ENCODE data around the gene KRTAP5-9.
"Not testable (repeated sequence)": the region's sequence is repeated elsewhere in the genome, so short reads cannot be mapped to it uniquely, and the experiment has no call there.

The KRTAP5-9 gene

DNA sequence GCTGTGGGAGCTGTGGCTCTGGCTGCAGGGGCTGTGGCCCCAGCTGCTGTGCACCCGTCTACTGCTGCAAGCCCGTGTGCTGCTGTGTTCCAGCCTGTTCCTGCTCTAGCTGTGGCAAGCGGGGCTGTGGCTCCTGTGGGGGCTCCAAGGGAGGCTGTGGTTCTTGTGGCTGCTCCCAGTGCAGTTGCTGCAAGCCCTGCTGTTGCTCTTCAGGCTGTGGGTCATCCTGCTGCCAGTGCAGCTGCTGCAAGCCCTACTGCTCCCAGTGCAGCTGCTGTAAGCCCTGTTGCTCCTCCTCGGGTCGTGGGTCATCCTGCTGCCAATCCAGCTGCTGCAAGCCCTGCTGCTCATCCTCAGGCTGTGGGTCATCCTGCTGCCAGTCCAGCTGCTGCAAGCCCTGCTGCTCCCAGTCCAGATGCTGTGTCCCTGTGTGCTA, 514 bp downstream of the KRTAP5-9 start:
- in situ Hi-C loops (cut with HindIII; ENCODE audit: low pct_ligation_motif_present, low pct_unique_long_range_greater_than_20kb, low sequenced_read_pairs), result no loop called here
- DNase-seq, result no peak

GRCh38 chr11:71551711-71552110, 3.5 kb downstream of the KRTAP5-9 start:
- in situ Hi-C loops (cut with HindIII; ENCODE audit: low pct_ligation_motif_present, low pct_unique_long_range_greater_than_20kb, low sequenced_read_pairs), result no loop called here
- DNase-seq, result no peak

GRCh38 chr11:71554996-71555395, 6.8 kb downstream of the KRTAP5-9 start:
- no peak for DNase-seq
- in situ Hi-C loops (cut with HindIII; ENCODE audit: low pct_ligation_motif_present, low pct_unique_long_range_greater_than_20kb, low sequenced_read_pairs), result no loop called here

- in situ Hi-C loops (cut with HindIII; ENCODE audit: low pct_ligation_motif_present, low pct_unique_long_range_greater_than_20kb, low sequenced_read_pairs), result no loop called here
- no peak for DNase-seq
Observed at GRCh38 chr11:71555508-71555907, 7.3 kb downstream of the KRTAP5-9 start.

GRCh38 chr11:71556018-71556417, 7.8 kb downstream of the KRTAP5-9 start:
- DNase-seq, result no peak
- in situ Hi-C loops (cut with HindIII; ENCODE audit: low pct_ligation_motif_present, low pct_unique_long_range_greater_than_20kb, low sequenced_read_pairs), result no loop called here

GRCh38 chr11:71557257-71557656, 9.0 kb downstream of the KRTAP5-9 start:
- DNase-seq, result no peak
- in situ Hi-C loops (cut with HindIII; ENCODE audit: low pct_ligation_motif_present, low pct_unique_long_range_greater_than_20kb, low sequenced_read_pairs), result no loop called here

GRCh38 chr11:71558996-71559395, 10.8 kb downstream of the KRTAP5-9 start:
- DNase-seq, result no peak
- in situ Hi-C loops (cut with HindIII; ENCODE audit: low pct_ligation_motif_present, low pct_unique_long_range_greater_than_20kb, low sequenced_read_pairs), result no loop called here

DNA sequence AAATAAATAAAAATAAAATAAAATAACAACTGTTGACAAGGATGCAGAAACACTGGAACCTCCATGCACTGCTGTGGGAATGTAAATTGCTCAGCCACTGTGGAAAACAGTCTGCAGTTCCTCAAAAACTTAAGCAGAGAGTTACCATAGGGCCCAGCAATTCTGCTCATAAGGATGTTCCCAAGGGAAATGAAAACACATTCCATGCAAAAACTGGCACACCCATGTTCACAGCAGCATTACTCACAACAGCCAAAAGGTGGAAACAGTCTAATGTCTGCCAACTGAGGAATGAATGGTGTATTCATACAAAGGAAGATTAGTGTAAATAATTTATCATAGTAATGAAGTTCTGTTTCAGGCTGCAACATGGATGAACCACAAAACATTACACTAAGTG, 13.9 kb downstream of the KRTAP5-9 start:
- in situ Hi-C loops (cut with HindIII; ENCODE audit: low pct_ligation_motif_present, low pct_unique_long_range_greater_than_20kb, low sequenced_read_pairs), result no loop called here
- DNase-seq, result no peak

DNA sequence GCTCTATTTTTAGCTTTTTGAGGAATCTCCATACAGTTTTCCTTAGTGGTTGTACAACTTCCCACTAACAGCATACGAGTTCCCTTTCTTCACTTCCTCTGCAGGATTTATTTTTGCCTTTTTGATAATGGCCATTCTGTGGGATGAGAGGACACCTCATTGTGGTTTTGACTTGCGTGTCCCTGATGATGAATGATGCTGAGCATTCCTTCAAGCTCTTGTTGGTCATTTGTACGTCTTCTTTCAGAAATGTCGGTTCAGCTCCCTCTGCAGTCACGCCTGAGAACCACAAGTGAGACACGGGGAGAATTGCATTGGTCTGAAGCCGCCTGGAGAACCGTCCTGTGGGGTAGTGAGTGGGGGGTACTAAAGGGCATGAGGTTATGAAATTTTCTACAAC, 15.2 kb downstream of the KRTAP5-9 start:
- in situ Hi-C loops (cut with HindIII; ENCODE audit: low pct_ligation_motif_present, low pct_unique_long_range_greater_than_20kb, low sequenced_read_pairs), result no loop called here
- DNase-seq, result peak; percentile 26

GRCh38 chr11:71564430-71564829, 16.2 kb downstream of the KRTAP5-9 start:
- no peak for DNase-seq
- in situ Hi-C loops (cut with HindIII; ENCODE audit: low pct_ligation_motif_present, low pct_unique_long_range_greater_than_20kb, low sequenced_read_pairs), result no loop called here

DNA sequence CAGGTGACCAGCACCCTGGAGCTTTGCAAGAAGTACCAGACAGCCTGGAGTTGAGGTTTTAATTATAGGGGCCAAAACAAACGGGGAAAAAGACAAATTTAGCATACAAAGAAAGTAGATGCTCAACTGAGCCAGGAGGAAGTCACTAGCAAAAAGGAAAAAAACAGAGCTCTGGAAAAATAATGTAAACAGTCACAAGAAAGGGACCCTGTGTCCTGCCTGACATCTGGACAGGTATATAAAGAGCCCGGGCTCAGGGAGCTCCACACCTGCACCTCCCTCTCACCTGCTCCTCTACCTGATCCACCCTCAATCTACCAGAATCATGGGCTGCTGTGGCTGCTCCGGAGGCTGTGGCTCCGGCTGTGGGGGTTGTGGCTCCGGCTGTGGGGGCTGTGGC, 17.0 kb downstream of the KRTAP5-9 start, which contains the start of gene KRTAP5-10:
KRTAP5-10 (plus strand) TSS at position 301 of the 400 bp plus-strand sequence; CDS start at position 326, 25 bp downstream.
- DNase-seq, result no peak
- in situ Hi-C loops (cut with HindIII; ENCODE audit: low pct_ligation_motif_present, low pct_unique_long_range_greater_than_20kb, low sequenced_read_pairs), result no loop called here

GRCh38 chr11:71566081-71566620, 17.9 kb downstream of the KRTAP5-9 start:
- in situ Hi-C loops (cut with HindIII; ENCODE audit: low pct_ligation_motif_present, low pct_unique_long_range_greater_than_20kb, low sequenced_read_pairs), result no loop called here
- no peak for DNase-seq

DNA sequence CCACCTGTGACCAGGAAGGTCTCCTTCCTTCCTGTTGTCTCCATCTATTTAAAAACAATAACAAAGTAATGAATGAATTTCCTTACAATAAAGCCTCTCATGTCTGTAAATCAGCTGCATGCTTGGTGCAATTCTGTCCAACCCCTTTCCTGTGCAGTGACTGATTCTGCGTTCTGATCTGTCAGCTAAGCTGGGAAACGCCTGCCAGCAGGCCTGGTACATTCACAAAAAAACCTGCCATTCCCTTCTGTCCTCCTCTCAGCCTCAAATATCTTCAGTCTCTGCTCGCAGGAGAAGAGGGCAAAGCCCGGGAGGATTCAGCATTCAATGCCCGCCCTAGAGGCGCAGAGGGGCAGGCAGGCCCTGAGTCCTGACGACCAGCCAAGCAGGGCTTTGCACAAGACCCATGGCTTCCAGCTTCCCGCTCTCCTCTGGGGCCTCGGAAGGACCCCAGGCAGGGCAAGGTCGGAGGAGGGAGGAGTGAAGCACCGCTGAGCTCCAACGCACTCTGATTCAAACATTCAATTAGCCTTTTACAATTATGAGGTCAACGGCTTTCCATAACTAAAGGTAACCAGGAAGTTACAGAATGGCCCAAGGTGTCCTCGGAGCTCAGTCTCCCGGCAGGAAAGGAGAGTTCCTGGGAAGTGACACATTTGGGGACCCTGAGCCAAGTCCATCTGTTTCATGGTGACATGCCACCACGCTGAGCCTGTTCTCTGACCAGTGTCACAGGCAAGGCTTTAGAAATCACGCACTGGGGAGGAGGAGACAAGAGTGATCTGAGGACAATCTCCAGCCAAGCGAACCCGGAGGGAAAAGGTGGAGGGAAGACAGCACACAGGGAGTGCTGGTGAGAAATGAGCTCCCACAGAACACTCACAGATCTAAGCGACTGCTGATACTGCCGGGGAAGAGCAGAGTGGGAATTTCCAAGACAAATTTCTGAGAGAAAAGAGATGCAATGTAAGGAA, 18.7 kb downstream of the KRTAP5-9 start:
- DNase-seq; in situ Hi-C loops (cut with HindIII; ENCODE audit: low pct_ligation_motif_present, low pct_unique_long_range_greater_than_20kb, low sequenced_read_pairs): not testable (repeated sequence)

DNA sequence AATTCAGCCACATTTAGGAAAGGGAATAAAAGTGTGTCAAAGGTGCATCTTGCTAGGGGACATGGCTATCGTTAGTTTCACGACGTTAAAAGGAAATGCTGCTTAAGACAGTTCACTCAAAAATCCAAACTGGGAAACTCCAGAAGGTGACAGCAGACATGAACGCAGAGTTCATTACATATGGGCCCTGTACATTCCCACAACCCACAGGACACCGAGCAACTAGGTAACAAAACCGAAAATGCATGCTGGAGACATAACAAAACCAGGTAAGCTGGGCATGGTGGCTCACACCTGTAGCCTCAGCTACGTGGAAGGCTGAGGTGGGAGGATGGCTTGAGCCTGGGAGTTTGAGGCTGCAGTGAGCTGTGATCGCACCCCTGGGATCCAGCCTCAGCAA, 19.4 kb downstream of the KRTAP5-9 start:
- DNase-seq; in situ Hi-C loops (cut with HindIII; ENCODE audit: low pct_ligation_motif_present, low pct_unique_long_range_greater_than_20kb, low sequenced_read_pairs): not testable (repeated sequence)

DNA sequence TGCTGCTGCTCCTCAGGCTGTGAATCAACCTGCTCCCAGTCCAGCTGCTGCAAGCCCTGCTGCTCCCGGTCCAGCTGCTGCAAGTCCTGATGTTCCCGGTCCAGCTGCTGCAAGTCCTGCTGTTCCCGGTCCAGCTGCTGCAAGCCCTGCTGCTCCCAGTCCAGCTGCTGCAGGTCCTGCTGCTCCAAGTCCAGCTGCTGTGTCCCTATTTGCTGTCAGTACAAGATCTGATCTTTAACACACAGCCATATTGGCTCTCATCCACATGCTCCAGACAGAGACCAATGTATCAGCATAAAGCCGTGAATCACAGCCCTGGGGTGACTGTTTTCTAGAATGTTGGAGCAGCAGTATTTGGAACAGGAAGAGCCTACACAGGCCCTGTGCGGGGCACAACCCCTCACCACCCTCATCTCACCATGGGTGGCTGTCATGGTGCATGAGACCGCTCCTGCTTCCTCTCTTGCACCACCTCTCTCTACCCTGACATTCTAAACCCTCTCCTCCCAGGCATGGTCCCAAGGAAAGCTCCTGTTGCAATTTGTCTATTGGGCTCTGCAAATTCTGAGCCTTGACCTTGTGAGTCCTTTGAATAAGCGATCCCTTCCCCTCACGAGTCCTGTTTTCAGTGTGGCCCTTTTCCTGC, 20.6 kb downstream of the KRTAP5-9 start:
- in situ Hi-C loops (cut with HindIII; ENCODE audit: low pct_ligation_motif_present, low pct_unique_long_range_greater_than_20kb, low sequenced_read_pairs), result no loop called here
- DNase-seq, result no peak

- DNase-seq; in situ Hi-C loops (cut with HindIII; ENCODE audit: low pct_ligation_motif_present, low pct_unique_long_range_greater_than_20kb, low sequenced_read_pairs): not testable (repeated sequence)
Observed at GRCh38 chr11:71571101-71571850, 23.1 kb downstream of the KRTAP5-9 start.

GRCh38 chr11:71572811-71573210, 24.6 kb downstream of the KRTAP5-9 start:
- in situ Hi-C loops (cut with HindIII; ENCODE audit: low pct_ligation_motif_present, low pct_unique_long_range_greater_than_20kb, low sequenced_read_pairs), result no loop called here
- no peak for DNase-seq

- in situ Hi-C loops (cut with HindIII; ENCODE audit: low pct_ligation_motif_present, low pct_unique_long_range_greater_than_20kb, low sequenced_read_pairs), result no loop called here
- no peak for DNase-seq
Observed at GRCh38 chr11:71574418-71574817, 26.2 kb downstream of the KRTAP5-9 start.

All from ACHN (cell line).